ENCODE data around the gene SYNPR.

GRCh38 chr3:63508305-63508704 lies 230.2 kb downstream of the SYNPR start:
- no peak for TF ChIP-seq CTCF (IDR thresholded peaks at IDR 0.05)
- TF ChIP-seq POLR2A (IDR thresholded peaks at IDR 0.05) = no peak

Measured in lower leg skin (tissue), 3 donors.